Panc1 (cell line): ENCODE results near the gene FRMPD2. TPM values are rescaled to one million over a fixed set of nuclear protein-coding genes. Genes with fewer than 3 reads are reported as not detected.

Source experiments
- ATAC-seq: fragments of 200-7000 bp; cut with Tn5 transposase; 2 replicates; pipeline ENCODE4 v1.9.1; 2020; ENCODE audit warnings: mild to moderate bottlenecking, moderate library complexity
- BruUV-seq: library from RNA; stranded (reverse); fragments of 400-500 nt; replicated peaks from 2 replicates; lab custom pipeline; 2021; lab: Mats Ljungman, UMichigan
- CTCF ChIA-PET: fragments of 300-600 bp; sonication (Branson Sonifier 250); formaldehyde crosslinking; loops from one replicate; lab custom pipeline; 2022; ENCODE audit warnings: antibody characterized with exemption; lab: Charles Lee
- POLR2A ChIA-PET: fragments of 300-600 bp; sonication (Branson Sonifier 250); formaldehyde crosslinking; loops from one replicate; lab custom pipeline; 2022; ENCODE audit warnings: antibody characterized with exemption; lab: Charles Lee
- DNase-seq: peaks from one replicate; pipeline ENCODE4 v3.0.0-alpha.2; 2010; ENCODE audit warnings: low read depth, low spot score
- H3K27ac ChIP-seq: 2 replicates; pipeline ENCODE4 v1.5.1; 2011; ENCODE audit warnings: mild to moderate bottlenecking, low read length, inconsistent platforms
- H3K27me3 ChIP-seq: fragments of 200-500 bp; sonication (Bioruptor generic); 2 replicates; pipeline ENCODE4 v1.6.0; 2014; ENCODE audit warnings: low read length, inconsistent platforms; ENCODE audit not compliant: control insufficient read depth, insufficient read depth
- H3K36me3 ChIP-seq: fragments of 200-500 bp; sonication (Bioruptor generic); 2 replicates; pipeline ENCODE4 v1.5.1; 2014; ENCODE audit warnings: inconsistent platforms, mild to moderate bottlenecking, low read length, moderate library complexity; ENCODE audit not compliant: control insufficient read depth, insufficient read depth
- H3K4me1 ChIP-seq: 2 replicates; pipeline ENCODE4 v1.5.1; 2011; ENCODE audit warnings: inconsistent platforms, mild to moderate bottlenecking, low read length, moderate library complexity; ENCODE audit not compliant: control insufficient read depth, insufficient read depth
- H3K4me3 ChIP-seq, 2 experiments: 2 replicates each; pipeline ENCODE4 v1.5.1; 2011 to 2012; ENCODE audit warnings: low read depth in 2 of 2, low read length in 2 of 2, mild to moderate bottlenecking in 2 of 2, inconsistent platforms in 1 of 2, moderate library complexity in 1 of 2
- H3K9me3 ChIP-seq: fragments of 200-500 bp; sonication (Bioruptor generic); 2 replicates; pipeline ENCODE4 v1.5.1; 2014; ENCODE audit warnings: low read depth, mild to moderate bottlenecking, inconsistent platforms, low read length, moderate library complexity; ENCODE audit not compliant: control insufficient read depth, insufficient read depth
- CTCF ChIP-seq: fragments of 450-650 bp; IDR thresholded peaks from 2 replicates; pipeline ENCODE4 v1.5.1; 2017; ENCODE audit warnings: mild to moderate bottlenecking
- POLR2AphosphoS5 ChIP-seq: IDR thresholded peaks from 2 replicates; pipeline ENCODE4 v1.6.1; 2012; ENCODE audit warnings: mild to moderate bottlenecking, low read depth, low read length, moderate library complexity
- REST ChIP-seq, 2 experiments: IDR thresholded peaks; 2 replicates each; pipeline ENCODE4 v1.6.1; 2011 to 2012; ENCODE audit warnings: low read depth in 2 of 2, control low read depth in 1 of 2, low read length in 1 of 2, mild to moderate bottlenecking in 1 of 2, moderate library complexity in 1 of 2; ENCODE audit not compliant: insufficient read depth in 1 of 2
- SIN3A ChIP-seq: IDR thresholded peaks from 2 replicates; pipeline ENCODE4 v1.6.1; 2012; ENCODE audit warnings: low read depth, mild to moderate bottlenecking, low read length, moderate library complexity, borderline replicate concordance; ENCODE audit not compliant: insufficient read depth
- TCF7L2 ChIP-seq: IDR thresholded peaks from 2 replicates; pipeline ENCODE4 v1.6.1; 2011; ENCODE audit warnings: mild to moderate bottlenecking, low read depth, low read length, inconsistent platforms
- in situ Hi-C: cut with HindIII; loops from 2 replicates; pipeline ENCODE4 v1.10.0; 2016; ENCODE audit warnings: low sequenced_read_pairs, low pct_unique_long_range_greater_than_20kb
- intact Hi-C: fragments of 100-400 bp; cut with micrococcal nuclease; formaldehyde crosslinking; loops from one replicate; pipeline ENCODE4 v1.10.0; 2022; ENCODE audit not compliant: unreplicated experiment
- total RNA-seq: library from RNA; stranded (reverse); gene quantifications from one replicate; pipeline ENCODE4 v1.2.1, GENCODE V29; 2021; ENCODE audit not compliant: unreplicated experiment

Gene FRMPD2
- total RNA-seq, 1 experiment from 2014 or later = not detected

DNA sequence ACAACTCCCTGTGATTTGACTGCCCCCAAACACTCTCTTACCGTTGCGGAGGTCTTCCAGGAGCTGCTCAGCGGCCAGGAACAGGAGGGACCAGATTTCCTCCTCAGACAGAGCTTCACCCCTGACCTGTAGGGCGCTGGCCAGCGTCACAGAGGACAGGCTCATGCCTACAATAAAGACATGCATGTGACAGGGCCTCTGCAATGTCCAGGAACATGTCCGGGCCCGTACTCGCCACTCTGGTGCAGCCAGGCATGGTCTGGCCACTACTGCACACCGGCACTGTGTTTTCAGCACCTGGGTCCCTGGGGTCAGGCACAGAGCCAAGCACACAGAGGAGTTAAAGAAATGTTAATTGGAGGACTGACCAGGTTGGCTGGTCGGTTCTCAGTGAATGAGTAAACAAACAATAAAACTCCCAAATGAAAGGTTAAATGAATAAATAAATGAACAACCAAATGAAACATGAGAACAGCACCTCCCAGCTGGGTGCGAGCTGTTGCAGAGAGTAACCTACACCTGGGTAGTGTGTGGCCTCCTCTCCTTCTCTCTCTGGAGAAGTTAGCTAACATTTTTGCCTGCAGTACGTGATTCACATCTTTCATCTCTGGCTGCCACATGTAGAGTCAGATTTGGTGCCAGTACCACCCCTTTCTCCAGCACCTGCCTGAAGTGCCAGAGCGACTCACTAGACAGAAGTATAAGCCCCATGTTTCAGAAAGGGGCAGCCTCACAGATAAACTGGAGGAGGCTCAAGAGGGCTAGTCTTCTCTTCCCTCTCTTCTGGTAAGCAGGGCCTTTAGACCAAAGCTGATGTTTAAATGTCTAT is 22.8 kb downstream of the FRMPD2 start:
- no peak overlapping the region for H3K4me3 ChIP-seq
- peak; percentile 54 for ATAC-seq
- TF ChIP-seq POLR2AphosphoS5 (no peak), REST (IDR thresholded peaks at IDR 0.05; ENCODE audit: insufficient read depth in 1 of 2, low read depth in 2 of 2, low read length in 1 of 2) (no peak), SIN3A (no peak), CTCF (no peak), TCF7L2 (no peak)
- H3K36me3 ChIP-seq = no peaks in the 10 kb centered on the region
- no peak overlapping the region for H3K27ac ChIP-seq
- POLR2A ChIA-PET = no interaction called here
- no TSS peak for BruUV-seq
- DNase-seq = no peak
- in situ Hi-C loops (no loop called here), intact Hi-C loops (no loop called here)
- no peaks in the 10 kb centered on the region for H3K9me3 ChIP-seq
- H3K27me3 ChIP-seq = peaks cover 7% of the 10 kb centered on the region
- peaks cover 8% of the 10 kb centered on the region; the same call in 1 of the 2 replicates for H3K4me1 ChIP-seq
- CTCF ChIA-PET = no interaction called here

DNA sequence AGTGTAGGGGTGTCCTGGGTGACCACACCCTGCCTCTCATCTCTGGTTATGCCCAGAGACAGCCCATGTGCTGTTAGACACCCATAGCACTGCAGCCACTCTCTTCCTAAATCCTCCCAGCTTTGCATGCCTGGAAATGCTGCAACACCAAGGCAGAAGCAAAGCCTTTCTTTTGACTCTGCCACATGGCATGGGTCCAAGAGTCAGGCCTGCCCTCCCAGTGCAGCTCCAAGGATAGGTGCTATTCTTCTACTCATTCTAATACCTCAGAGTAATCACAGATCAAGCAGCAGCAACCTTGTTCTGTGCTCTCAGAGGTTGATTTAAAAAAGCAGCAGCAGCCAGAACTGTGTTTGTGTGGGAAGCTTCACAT is 23.4 kb downstream of the FRMPD2 start:
- TF ChIP-seq SIN3A (no peak), TCF7L2 (no peak), POLR2AphosphoS5 (no peak), REST (IDR thresholded peaks at IDR 0.05; ENCODE audit: insufficient read depth in 1 of 2, low read depth in 2 of 2, low read length in 1 of 2) (no peak), CTCF (no peak)
- no peak overlapping the region for H3K27ac ChIP-seq
- no peak overlapping the region for H3K4me3 ChIP-seq
- no peak for DNase-seq
- POLR2A ChIA-PET = no interaction called here
- BruUV-seq = no TSS peak
- no peaks in the 10 kb centered on the region for H3K9me3 ChIP-seq
- H3K27me3 ChIP-seq = peaks cover 7% of the 10 kb centered on the region
- H3K4me1 ChIP-seq = peaks cover 8% of the 10 kb centered on the region; the same call in 1 of the 2 replicates
- H3K36me3 ChIP-seq = no peaks in the 10 kb centered on the region
- intact Hi-C loops (no loop called here), in situ Hi-C loops (no loop called here)
- ATAC-seq = peak; percentile 43; the same call in 1 of the 2 replicates
- CTCF ChIA-PET = no interaction called here
